HepG2 (cell line): Measurements from ENCODE around the gene PTGS2.

Experiments used
- BRCA1 ChIP-seq: sonication (generic); formaldehyde crosslinking; IDR thresholded peaks from 2 replicates; pipeline ENCODE4 v1.4.0; 2020; ENCODE audit warnings: missing genetic modification reagents
- CBX1 ChIP-seq: IDR thresholded peaks from one replicate; pipeline ENCODE4 v1.6.1; 2016; ENCODE audit warnings: antibody characterized with exemption, low read depth
- CREB1 ChIP-seq, 2 experiments: fragments of 450-650 bp in 1 of 2; IDR thresholded peaks; 2 replicates each; pipeline ENCODE4 v1.6.1; 2016 to 2017; ENCODE audit warnings: control low read depth in 1 of 2, mild to moderate bottlenecking in 1 of 2, missing compliant biosample characterization in 1 of 2, missing genetic modification characterization in 1 of 2
- CTCF ChIP-seq: sonication (generic); formaldehyde crosslinking; IDR thresholded peaks from 2 replicates; pipeline ENCODE4 v1.5.0; 2020; ENCODE audit warnings: mild to moderate bottlenecking, missing genetic modification reagents, moderate library complexity
- EP300 ChIP-seq, 3 experiments: sonication (generic) in 1 of 3; formaldehyde crosslinking in 1 of 3; IDR thresholded peaks; 2 replicates each; pipeline versions ENCODE4 v1.5.1 to v1.6.1; 2011 to 2020; ENCODE audit warnings: low read depth in 2 of 3, low read length in 2 of 3, borderline replicate concordance in 1 of 3, improper control_type of control experiment in 1 of 3, mild to moderate bottlenecking in 1 of 3, missing genetic modification reagents in 1 of 3, moderate library complexity in 1 of 3
- HNRNPLL ChIP-seq: fragments of 200-400 bp; formaldehyde crosslinking; IDR thresholded peaks from 2 replicates; pipeline ENCODE4 v1.6.1; 2017; ENCODE audit warnings: mild to moderate bottlenecking, low read depth, low read length; ENCODE audit not compliant: poor library complexity, severe bottlenecking
- NFIC ChIP-seq: IDR thresholded peaks from 2 replicates; pipeline ENCODE4 v1.6.1; 2012; ENCODE audit warnings: mild to moderate bottlenecking, low read length, inconsistent platforms
- NFRKB ChIP-seq: fragments of 450-650 bp; IDR thresholded peaks from 2 replicates; pipeline ENCODE4 v1.6.1; 2017
- PHF20 ChIP-seq: sonication (generic); formaldehyde crosslinking; IDR thresholded peaks from 2 replicates; pipeline ENCODE4 v1.5.0; 2020; ENCODE audit warnings: mild to moderate bottlenecking, missing genetic modification reagents
- TEAD2 ChIP-seq: sonication (generic); formaldehyde crosslinking; IDR thresholded peaks from 2 replicates; pipeline ENCODE4 v1.9.0; 2021; ENCODE audit warnings: missing genetic modification reagents
- ZBTB21 ChIP-seq: sonication (generic); formaldehyde crosslinking; IDR thresholded peaks from 2 replicates; pipeline ENCODE4 v1.4.0; 2020; ENCODE audit warnings: missing genetic modification reagents
- ZEB1 ChIP-seq: IDR thresholded peaks from 2 replicates; pipeline ENCODE4 v1.6.1; 2012; ENCODE audit warnings: mild to moderate bottlenecking, low read depth, inconsistent platforms; ENCODE audit not compliant: insufficient replicate concordance
- ZNF431 ChIP-seq: sonication (generic); formaldehyde crosslinking; IDR thresholded peaks from 2 replicates; pipeline ENCODE4 v1.9.0; 2022; ENCODE audit warnings: missing genetic modification reagents, low read depth, mild to moderate bottlenecking, borderline replicate concordance

DNA sequence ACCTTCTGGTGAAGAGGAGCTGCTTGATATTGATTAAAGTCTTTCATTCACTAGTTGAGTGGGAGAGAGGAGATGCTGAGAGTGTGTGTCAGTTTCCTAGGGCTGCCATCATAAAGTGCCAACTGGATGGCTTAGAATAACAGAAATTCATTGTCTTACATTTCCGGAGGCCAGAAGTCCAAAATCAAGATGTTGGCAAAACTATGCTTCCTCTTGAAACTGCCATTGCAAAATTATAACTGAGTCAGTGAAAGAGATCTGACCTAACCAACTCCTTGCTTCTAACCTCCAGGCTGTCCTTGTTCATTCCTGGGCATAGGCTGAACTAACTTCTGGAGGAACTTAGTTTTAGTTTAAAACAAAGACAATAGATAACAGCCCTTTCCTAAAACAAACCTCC, 47.1 kb downstream of the PTGS2 start:
- no peak for TF ChIP-seq BRCA1 (CRISPR knock-in tag)
- no peak for TF ChIP-seq EP300 (IDR thresholded peaks at IDR 0.05; ENCODE audit: low read depth in 2 of 2, low read length in 2 of 2)
- no peak for TF ChIP-seq EP300 (CRISPR knock-in tag; IDR thresholded peaks at IDR 0.05; ENCODE audit: borderline replicate concordance)
- TF ChIP-seq TEAD2: no peak
- no peak for TF ChIP-seq ZNF431 (CRISPR knock-in tag)
- TF ChIP-seq ZEB1: no peak
- no peak for TF ChIP-seq NFRKB
- no peak for TF ChIP-seq CREB1 (IDR thresholded peaks at IDR 0.05)
- TF ChIP-seq CREB1 (CRISPR knock-in tag; IDR thresholded peaks at IDR 0.05): no peak
- TF ChIP-seq NFIC: no peak
- no peak for TF ChIP-seq CTCF (CRISPR knock-in tag)
- no peak for TF ChIP-seq ZBTB21 (CRISPR knock-in tag)
- no peak for TF ChIP-seq CBX1
- no peak for TF ChIP-seq PHF20 (CRISPR knock-in tag)
- no peak for TF ChIP-seq HNRNPLL
